GM18499 (cell line): ENCODE results near the gene PCK2.

Experiments
- ATAC-seq: cut with Tn5 transposase; IDR thresholded peaks from one replicate; pipeline ENCODE4 v1.9.1; 2021; ENCODE audit warnings: moderate number of reproducible peaks; ENCODE audit not compliant: insufficient read depth, unreplicated experiment

PCK2 gene

GRCh38 chr14:24149302-24149969 lies 55.3 kb downstream of the PCK2 start:
- ATAC-seq: no peak

GRCh38 chr14:24150061-24150460 lies 56.0 kb downstream of the PCK2 start:
- ATAC-seq: no peak

GRCh38 chr14:24150567-24150966 lies 56.5 kb downstream of the PCK2 start:
- no peak for ATAC-seq

GRCh38 chr14:24150993-24151392 lies 56.9 kb downstream of the PCK2 start:
- ATAC-seq: no peak

GRCh38 chr14:24151404-24152080 lies 57.4 kb downstream of the PCK2 start:
- no peak for ATAC-seq
